Right cardiac atrium (tissue), 5 donors: ENCODE measurements around the gene GALT. TPM values are rescaled to one million over a fixed set of nuclear protein-coding genes. Genes with fewer than 3 reads are reported as not detected.
A peak's percentile ranks its signal among the peaks of the same experiment; 100 is the strongest.

Experiments used
- ATAC-seq, 2 donors: fragments of 200-7000 bp; cut with Tn5 transposase; one replicate each; pipeline versions ENCODE4 v1.8.0 to v1.9.1; 2020; ENCODE audit warnings: moderate library complexity in 2 of 2, mild to moderate bottlenecking in 1 of 2
- DNase-seq, 3 donors: peaks; one replicate each; pipeline ENCODE4 v3.0.0-alpha.2; 2020
- H3K27ac ChIP-seq: one replicate; pipeline ENCODE4 v1.5.1; 2013; ENCODE audit warnings: mild to moderate bottlenecking, low read length, control low read depth, moderate library complexity
- H3K27me3 ChIP-seq: one replicate; pipeline ENCODE4 v1.6.1; 2013; ENCODE audit not compliant: control insufficient read depth, insufficient read depth
- H3K4me1 ChIP-seq: one replicate; pipeline ENCODE4 v1.6.1; 2013; ENCODE audit warnings: low read length; ENCODE audit not compliant: control insufficient read depth, insufficient read depth
- H3K4me3 ChIP-seq: one replicate; pipeline ENCODE4 v1.5.1; 2013; ENCODE audit warnings: low read length, control low read depth
- H3K9me3 ChIP-seq: one replicate; pipeline ENCODE4 v1.6.1; 2013; ENCODE audit warnings: low read length; ENCODE audit not compliant: control insufficient read depth
- WGBS: extraction: QIAGEN DNeasy Blood & Tissue Kit; methylation state at CpG from one replicate; pipeline ENCODE4 v1.1.7; 2013; 5-methylcytosine and 5-hydroxymethylcytosine counted together
- intact Hi-C, 4 donors: fragments of 100-400 bp; cut with DNase I; formaldehyde crosslinking; loops; one replicate each; pipeline versions ENCODE4 v1.11.0 to v1.14.0; 2022 to 2023
- polyA plus RNA-seq: library from polyadenylated mRNA; stranded (reverse); fragments of 200-250 nt; gene quantifications from one replicate; pipeline ENCODE4 v1.2.3, GENCODE V29; 2013
- total RNA-seq, 4 donors: library from RNA; stranded (reverse); fragmentation: NEBNext Ultra II Directional; extraction: Animal tissue kit (Norgen Biotek cat#: 25700); gene quantifications; one replicate each; pipeline ENCODE4 v1.2.1, GENCODE V29; 2021
- donor health status: healthy with polysubstance abuse.
- donor health status: DM: no; HTN: yes; CAD: no.
- donor health status: DM: no; HTN: no; CAD: no.
- donor health status: DM: no; HTN: yes; CAD: no; lungs with severe emphysema.
- donor health status: DM: yes; HTN: yes; CAD: no.

Gene GALT
- total and polyA plus RNA-seq, 5 donors, result 37.3 to 71.2 (median 65.7) TPM

DNA sequence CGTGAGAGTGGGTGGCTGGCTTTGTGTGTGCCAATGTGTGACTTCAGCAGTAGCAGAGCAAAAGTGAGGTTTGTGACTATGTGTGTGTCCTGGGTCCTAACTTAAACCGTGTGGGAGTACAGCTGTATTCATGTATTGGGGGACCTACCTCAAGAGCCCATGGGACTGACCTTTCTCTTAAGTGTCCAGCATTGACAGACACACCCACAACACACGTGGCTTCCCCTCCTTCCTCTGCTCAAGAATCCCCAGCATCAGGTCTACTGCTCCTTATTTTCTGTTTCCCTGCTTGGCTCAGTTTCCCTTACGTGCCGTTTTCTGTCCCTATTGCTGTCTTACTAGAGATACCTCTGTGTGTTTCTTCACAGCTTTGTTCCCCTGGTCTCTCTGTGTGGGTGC, 6.1 kb downstream of the GALT start:
- intact Hi-C loops, result no loop called here
- peak in 2 of 3 donors; percentile 42 to 49 for DNase-seq
- Histone ChIP-seq H3K27me3 (no peaks in the 10 kb centered on the region), H3K27ac (peak overlapping the region; percentile 79), H3K4me1 (peaks cover 25% of the 10 kb centered on the region), H3K9me3 (no peaks in the 10 kb centered on the region), H3K4me3 (peak overlapping the region; percentile 12)
- ATAC-seq, result no peak
- WGBS, result 13% methylated on average over 5 of the region's 5 CpGs

DNA sequence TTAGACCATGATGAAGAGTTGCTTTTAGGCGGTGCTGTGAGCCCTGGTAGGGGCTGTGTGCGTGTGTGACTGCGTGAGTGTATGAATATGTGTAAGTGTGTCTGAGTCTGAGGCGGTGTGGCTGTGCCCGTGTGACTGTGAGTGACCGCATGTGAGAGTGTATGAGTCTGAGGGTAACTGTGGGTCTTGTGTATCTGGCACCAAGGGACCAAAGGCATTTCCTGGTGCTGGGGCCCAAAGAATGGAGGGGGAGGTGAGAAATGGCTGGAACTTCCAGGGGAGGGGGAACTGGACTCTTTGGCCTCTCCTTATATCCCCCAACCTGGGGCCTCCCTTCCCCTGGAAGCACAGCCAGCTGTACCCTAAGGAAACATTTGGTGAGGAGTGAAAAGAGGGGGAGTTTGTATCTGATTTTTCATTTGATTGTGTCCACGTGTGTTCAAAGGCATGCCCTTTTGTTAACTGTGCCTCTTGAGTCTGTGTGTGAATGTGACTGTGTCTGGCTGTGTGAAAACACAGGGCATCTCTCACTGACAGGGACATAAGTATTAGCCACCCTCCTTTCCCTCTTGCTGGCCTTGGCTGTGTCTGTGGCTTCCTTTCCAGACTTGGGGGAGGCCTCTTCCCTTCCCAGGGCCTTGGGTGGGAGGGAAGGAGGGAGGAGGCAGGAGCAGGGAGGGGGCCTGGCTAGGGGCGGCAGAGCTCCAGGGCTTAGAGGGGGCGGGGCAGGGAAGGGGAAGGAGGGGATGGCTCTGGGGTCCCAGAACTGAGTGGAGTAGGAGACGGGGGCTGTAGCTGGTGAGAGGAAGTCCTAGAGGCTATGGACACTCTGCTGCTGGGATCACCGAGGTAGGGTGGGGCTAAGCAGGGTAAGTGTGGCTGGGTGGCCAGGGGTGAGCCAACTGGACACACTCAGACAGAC, 6.9 kb downstream of the GALT start:
- Histone ChIP-seq H3K4me3 (peak overlapping the region; percentile 12), H3K9me3 (no peaks in the 10 kb centered on the region), H3K27ac (peak overlapping the region; percentile 79), H3K27me3 (no peaks in the 10 kb centered on the region), H3K4me1 (peaks cover 22% of the 10 kb centered on the region)
- DNase-seq, result peak in 2 of 3 donors; percentile 83 to 87
- WGBS, result 21% methylated on average over 11 of the region's 11 CpGs
- ATAC-seq, result peak; percentile 6 to 24
- intact Hi-C loops, result no loop called here

DNA sequence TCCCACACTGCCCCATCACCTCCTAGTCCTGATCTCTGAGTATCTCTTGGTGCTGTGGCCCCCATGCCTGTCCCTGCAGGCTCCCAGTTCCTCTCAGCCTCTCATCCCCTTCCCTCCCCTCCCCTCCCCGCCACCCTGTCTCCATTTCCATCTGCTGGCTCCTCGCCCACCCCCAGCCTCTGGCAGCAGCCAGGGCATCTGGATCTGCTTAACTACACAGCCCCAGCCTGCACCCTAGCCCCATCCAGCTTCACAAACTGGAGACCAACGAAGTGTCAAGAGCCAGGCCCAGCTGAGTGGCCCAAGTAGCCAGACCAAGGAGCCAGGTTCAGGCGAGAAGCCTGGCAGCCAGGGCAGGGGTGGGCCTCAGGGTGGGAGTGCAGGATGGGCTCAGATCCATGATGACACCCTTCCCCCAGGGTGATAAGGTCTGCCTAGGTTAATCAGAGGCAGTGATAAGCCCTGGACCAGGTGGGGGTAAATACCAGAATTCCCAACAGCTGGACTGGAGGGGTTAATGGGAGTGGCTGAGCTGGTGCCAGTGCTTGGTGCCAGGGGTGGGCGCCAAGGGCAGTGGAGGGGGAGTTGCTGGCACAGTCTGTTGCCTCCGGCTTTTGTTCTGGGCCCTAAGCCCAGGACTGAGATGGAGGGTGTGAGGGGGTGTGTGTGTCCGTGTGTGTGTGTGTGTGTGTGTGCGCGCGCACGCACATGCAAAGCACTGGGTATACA, 8.0 kb downstream of the GALT start:
- peaks cover 20% of the 10 kb centered on the region for H3K4me1 ChIP-seq
- ATAC-seq (peak; percentile 53 to 66), DNase-seq (peak; percentile 81 to 95 (median 95))
- no peaks in the 10 kb centered on the region for H3K9me3 ChIP-seq
- no peaks in the 10 kb centered on the region for H3K27me3 ChIP-seq
- H3K27ac ChIP-seq, result peak overlapping the region; percentile 79
- 21% methylated on average over 11 of the region's 11 CpGs for WGBS
- intact Hi-C loops, result no loop called here
- no peak overlapping the region for H3K4me3 ChIP-seq

DNA sequence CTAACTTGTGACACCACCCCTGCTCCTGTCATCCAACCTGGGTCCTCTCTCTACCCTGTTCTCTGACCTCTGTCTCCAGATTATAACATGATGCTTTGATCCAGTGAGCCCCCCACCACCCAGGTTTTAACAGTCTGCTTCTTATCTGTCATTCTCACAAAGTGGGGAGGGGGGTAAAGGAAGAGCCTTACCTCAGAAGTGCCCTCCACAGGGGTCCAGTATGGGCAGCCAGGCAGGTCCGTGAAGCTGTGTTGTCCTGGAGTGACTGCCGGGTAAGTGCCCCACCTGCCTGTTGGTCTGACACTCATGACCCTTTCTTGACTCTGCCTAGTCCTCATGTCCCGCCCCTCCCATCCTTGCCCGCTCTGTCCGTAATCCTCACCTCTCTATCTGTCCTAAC, 8.9 kb downstream of the GALT start:
- H3K4me1 ChIP-seq, result peaks cover 20% of the 10 kb centered on the region

DNA sequence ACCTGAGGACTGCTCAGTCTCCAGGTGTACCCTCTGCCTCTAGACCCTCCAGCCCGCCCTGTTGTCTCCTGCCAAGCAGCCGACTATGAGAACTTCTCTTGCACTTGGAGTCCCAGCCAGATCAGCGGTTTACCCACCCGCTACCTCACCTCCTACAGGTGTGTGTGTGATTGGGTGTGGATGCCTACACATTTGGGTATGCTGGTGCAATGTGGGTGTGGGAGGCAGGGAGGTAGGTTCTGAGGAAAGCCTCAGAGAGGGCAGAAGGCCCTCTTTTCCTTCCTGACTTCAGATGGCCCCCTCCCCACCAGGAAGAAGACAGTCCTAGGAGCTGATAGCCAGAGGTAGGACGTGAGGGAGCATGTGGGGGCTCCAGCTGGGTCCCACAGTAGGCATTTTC, 10.5 kb downstream of the GALT start:
- no peak overlapping the region for H3K27ac ChIP-seq
- DNase-seq (peak in 1 of 3 donors; percentile 39), ATAC-seq (no peak)
- intact Hi-C loops, result no loop called here
- no peaks in the 10 kb centered on the region for H3K27me3 ChIP-seq
- 87% methylated on average over 5 of the region's 5 CpGs for WGBS
- H3K9me3 ChIP-seq, result no peaks in the 10 kb centered on the region
- H3K4me1 ChIP-seq, result peaks cover 15% of the 10 kb centered on the region
- H3K4me3 ChIP-seq, result no peak overlapping the region

More for the DNA sequence above, 8.9 kb downstream of the GALT start:
- peak overlapping the region; percentile 16 for H3K27ac ChIP-seq
- H3K4me3 ChIP-seq, result no peak overlapping the region
- DNase-seq (peak in 2 of 3 donors; percentile 33 to 42), ATAC-seq (no peak)
- intact Hi-C loops, result no loop called here
- no peaks in the 10 kb centered on the region for H3K27me3 ChIP-seq
- 69% methylated on average over 5 of the region's 5 CpGs for WGBS
- no peaks in the 10 kb centered on the region for H3K9me3 ChIP-seq

DNA sequence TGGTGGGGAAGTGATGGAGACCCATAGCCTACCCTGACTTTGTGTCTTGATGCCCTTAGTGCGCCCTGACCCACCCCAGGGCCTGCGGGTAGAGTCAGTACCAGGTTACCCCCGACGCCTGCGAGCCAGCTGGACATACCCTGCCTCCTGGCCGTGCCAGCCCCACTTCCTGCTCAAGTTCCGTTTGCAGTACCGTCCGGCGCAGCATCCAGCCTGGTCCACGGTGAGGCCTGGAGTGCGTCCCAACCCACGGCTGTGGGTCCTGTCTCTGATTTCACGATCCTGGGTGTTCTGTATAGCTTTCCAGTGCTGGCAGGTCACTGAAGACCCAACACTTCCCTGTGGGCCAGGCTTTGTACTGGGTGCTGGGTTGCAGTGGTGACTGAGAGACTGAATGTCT, 12.0 kb downstream of the GALT start:
- WGBS, result 82% methylated on average over 14 of the region's 14 CpGs
- H3K9me3 ChIP-seq, result no peaks in the 10 kb centered on the region
- H3K27ac ChIP-seq, result no peak overlapping the region
- peaks cover 10% of the 10 kb centered on the region for H3K4me1 ChIP-seq
- H3K27me3 ChIP-seq, result no peaks in the 10 kb centered on the region
- intact Hi-C loops, result no loop called here
- H3K4me3 ChIP-seq, result no peak overlapping the region
- ATAC-seq (no peak), DNase-seq (peak in 2 of 3 donors; percentile 34 to 40)

DNA sequence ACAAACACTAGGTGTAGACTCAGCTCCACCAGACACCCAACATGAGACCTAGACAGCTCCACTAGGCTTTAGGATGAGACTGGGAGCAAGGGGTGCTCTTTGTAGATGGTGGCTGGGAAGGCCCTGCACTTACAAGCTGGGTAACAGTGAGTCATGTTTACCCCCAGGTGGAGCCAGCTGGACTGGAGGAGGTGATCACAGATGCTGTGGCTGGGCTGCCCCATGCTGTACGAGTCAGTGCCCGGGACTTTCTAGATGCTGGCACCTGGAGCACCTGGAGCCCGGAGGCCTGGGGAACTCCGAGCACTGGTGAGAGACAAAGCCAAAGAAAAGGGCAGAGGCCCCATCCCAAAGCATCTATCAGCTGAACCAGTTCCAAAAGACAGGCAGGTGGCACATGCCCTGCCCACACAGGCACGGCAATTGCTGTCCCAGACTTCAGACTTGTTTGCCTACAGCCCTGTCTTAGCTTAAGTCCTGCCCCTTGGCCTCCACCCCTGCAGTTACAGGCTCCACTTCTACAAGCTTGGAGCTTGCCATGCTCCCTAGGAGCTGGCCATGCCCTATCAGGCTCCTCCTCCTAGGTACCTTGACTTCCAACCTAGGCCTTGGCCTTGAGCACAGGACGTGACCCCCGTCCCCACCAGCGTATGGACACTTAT, 13.2 kb downstream of the GALT start:
- no peak for ATAC-seq

DNA sequence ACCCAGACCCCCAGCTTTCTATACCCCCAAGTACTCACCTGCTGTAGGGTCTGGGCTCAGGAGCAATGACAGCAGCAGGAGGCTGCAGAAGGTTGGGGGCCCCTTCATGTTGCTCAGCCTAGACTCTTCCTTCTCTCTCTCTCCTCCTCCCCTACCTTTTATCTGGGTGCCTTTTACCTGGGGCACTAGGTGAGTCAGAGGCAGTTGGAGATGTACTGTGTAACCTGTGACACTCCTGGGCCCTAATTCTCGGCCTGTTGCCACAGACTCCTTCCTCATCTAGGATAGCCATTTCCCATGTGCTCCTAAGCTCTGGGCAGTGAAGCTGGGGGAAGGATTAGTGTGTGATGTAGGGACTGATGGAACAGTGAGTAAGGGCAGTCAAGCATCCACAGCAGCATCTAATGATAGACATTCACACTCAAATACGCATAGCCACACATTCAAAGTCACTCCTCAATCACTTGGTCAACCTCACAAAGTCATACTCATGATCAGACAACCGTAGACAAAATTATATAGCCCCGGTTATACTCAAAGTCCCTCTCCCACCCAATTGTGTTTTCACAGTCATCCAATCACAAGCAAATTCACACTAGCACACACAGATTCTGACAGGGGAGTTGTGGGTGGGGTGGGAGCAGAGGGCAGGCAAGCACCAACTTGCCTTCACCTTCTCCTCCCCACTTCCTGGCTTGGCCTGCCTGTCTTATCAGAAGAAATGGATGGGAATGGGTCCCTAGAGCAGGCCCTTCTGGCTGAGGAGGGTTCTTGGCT, 16.2 kb downstream of the GALT start, which contains the start of gene CCL27:
CCL27 (minus strand) TSS at position 132 of the 777 bp plus-strand sequence; CDS start at position 108, 24 bp downstream.
- Histone ChIP-seq H3K27me3 (no peaks in the 10 kb centered on the region), H3K4me1 (peaks cover 4% of the 10 kb centered on the region), H3K4me3 (no peak within 1 kb of the TSS), H3K9me3 (no peaks in the 10 kb centered on the region), H3K27ac (no peak within 1 kb of the TSS)
- DNase-seq (peak in 1 of 3 donors; percentile 57), ATAC-seq (no peak)
- WGBS, result 80% methylated on average over 4 of the region's 4 CpGs
- intact Hi-C loops, result no loop called here

More for the DNA sequence above, 13.2 kb downstream of the GALT start:
- DNase-seq, result no peak
- Histone ChIP-seq H3K9me3 (no peaks in the 10 kb centered on the region), H3K27me3 (no peaks in the 10 kb centered on the region), H3K4me1 (peaks cover 3% of the 10 kb centered on the region), H3K4me3 (no peak overlapping the region), H3K27ac (no peak overlapping the region)
- intact Hi-C loops, result no loop called here
- WGBS, result 94% methylated on average over 8 of the region's 8 CpGs

DNA sequence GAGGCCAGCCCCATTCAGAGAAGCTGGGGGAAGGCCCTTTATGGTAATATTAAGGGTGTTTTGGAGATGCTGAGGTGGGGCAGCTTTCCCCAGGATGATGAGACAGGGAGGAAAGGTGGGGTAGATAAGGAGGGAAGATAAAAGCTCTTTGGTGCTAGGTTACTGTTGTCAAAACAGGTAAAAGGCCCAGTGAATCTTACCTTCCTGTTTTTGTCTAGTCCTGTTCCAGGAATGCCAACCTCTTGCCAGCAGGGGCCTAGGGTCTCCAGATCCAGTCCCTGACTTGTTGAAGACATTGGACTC, 16.8 kb downstream of the GALT start:
- intact Hi-C loops, result no loop called here
- Histone ChIP-seq H3K4me3 (no peak overlapping the region), H3K4me1 (peaks cover 4% of the 10 kb centered on the region), H3K27me3 (no peaks in the 10 kb centered on the region), H3K9me3 (no peaks in the 10 kb centered on the region), H3K27ac (no peak overlapping the region)
- DNase-seq (no peak), ATAC-seq (no peak)

DNA sequence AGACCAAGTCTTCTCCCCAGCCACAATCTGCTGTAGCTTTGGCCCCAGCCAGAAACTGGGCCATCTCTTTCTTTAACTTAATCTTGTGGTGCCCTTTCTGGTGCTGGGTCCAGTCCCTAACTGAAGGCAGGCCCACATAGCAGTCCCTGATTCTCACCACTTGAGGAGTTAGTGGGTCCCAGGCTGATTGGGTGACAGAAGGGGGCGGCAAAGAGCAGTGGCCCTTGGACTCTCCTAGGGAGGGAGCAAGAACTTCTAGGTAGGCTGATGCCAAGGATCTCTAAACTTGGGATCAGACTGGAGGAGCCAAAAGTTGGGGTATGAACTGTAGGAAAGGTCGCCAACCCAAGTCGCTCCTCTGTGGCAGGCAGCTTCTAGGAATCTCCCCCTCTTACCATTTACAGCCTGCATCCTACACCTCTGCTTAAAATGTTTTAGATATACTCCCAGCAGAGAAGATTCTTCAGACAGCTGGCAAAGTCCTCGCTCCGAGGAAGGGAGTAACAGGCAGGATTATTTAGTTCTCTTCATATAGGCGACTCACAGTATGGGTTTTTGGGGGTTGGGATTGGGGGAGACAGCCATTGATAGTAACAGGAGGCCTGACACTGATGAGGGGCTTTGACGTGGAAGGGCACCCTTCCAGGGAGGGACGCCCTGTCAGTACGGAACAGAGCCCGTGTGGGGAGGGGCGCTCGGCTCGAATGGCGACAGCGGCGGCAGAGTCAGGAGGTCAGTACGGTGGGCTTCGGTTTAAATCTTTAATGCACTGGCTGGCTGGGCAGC, 18.0 kb downstream of the GALT start:
- intact Hi-C loops, result no loop called here
- no peaks in the 10 kb centered on the region for H3K27me3 ChIP-seq
- H3K4me3 ChIP-seq, result peak overlapping the region; percentile 69
- ATAC-seq (peak; percentile 49 to 53), DNase-seq (peak; percentile 84 to 93 (median 91))
- WGBS, result 12% methylated on average over 18 of the region's 18 CpGs
- H3K27ac ChIP-seq, result peak overlapping the region; percentile 89
- H3K4me1 ChIP-seq, result peaks cover 4% of the 10 kb centered on the region
- H3K9me3 ChIP-seq, result no peaks in the 10 kb centered on the region
